GM21381 (cell line): ENCODE measurements around the gene GCN1.

Source experiments
- ATAC-seq: cut with Tn5 transposase; IDR thresholded peaks from one replicate; pipeline ENCODE4 v1.9.1; 2021; ENCODE audit warnings: mild to moderate bottlenecking, moderate library complexity; ENCODE audit not compliant: unreplicated experiment

The GCN1 gene

GRCh38 chr12:120078868-120079267, 115.6 kb downstream of the GCN1 start:
- no peak for ATAC-seq

- no peak for ATAC-seq
Observed at GRCh38 chr12:120077260-120077659, 117.3 kb downstream of the GCN1 start.
